GM18511 (cell line): ENCODE results near the gene SERPINA12.
"Not testable (repeated sequence)": the region's sequence is repeated elsewhere in the genome, so short reads cannot be mapped to it uniquely, and the experiment has no call there.

Experiments used
- ATAC-seq: cut with Tn5 transposase; IDR thresholded peaks from one replicate; pipeline ENCODE4 v1.9.1; 2021; ENCODE audit warnings: mild to moderate bottlenecking, moderate library complexity; ENCODE audit not compliant: unreplicated experiment

SERPINA12 gene

GRCh38 chr14:94494085-94494484 is 15.2 kb downstream of the SERPINA12 start:
- peak; percentile 89 for ATAC-seq

- ATAC-seq = no peak
Observed at GRCh38 chr14:94491511-94491910, 17.8 kb downstream of the SERPINA12 start.

- no peak for ATAC-seq
Observed at GRCh38 chr14:94489336-94489735, 19.9 kb downstream of the SERPINA12 start.

GRCh38 chr14:94486883-94487282 is 22.4 kb downstream of the SERPINA12 start:
- no peak for ATAC-seq

GRCh38 chr14:94485944-94486841 is 23.1 kb downstream of the SERPINA12 start:
- no peak for ATAC-seq

GRCh38 chr14:94484481-94484880 is 24.8 kb downstream of the SERPINA12 start:
- no peak for ATAC-seq

GRCh38 chr14:94483729-94484275 is 25.5 kb downstream of the SERPINA12 start:
- no peak for ATAC-seq

- peak; percentile 61 for ATAC-seq
Observed at GRCh38 chr14:94483071-94483451, 26.2 kb downstream of the SERPINA12 start.

- not testable (repeated sequence) for ATAC-seq
Observed at GRCh38 chr14:94482132-94483070, 26.9 kb downstream of the SERPINA12 start.

GRCh38 chr14:94481468-94482131 is 27.7 kb downstream of the SERPINA12 start:
- ATAC-seq = peak; percentile 62

GRCh38 chr14:94480809-94481208 is 28.5 kb downstream of the SERPINA12 start:
- no peak for ATAC-seq

GRCh38 chr14:94478420-94478819 is 30.8 kb downstream of the SERPINA12 start:
- no peak for ATAC-seq

GRCh38 chr14:94476023-94476422 is 33.2 kb downstream of the SERPINA12 start, which contains the start of gene SERPINA9:
SERPINA9 (minus strand) TSS chr14:94476197; CDS start chr14:94469840, 6,357 bp downstream.
- no peak for ATAC-seq

GRCh38 chr14:94474581-94475031 is 34.7 kb downstream of the SERPINA12 start:
- no peak for ATAC-seq

GRCh38 chr14:94473666-94474410 is 35.4 kb downstream of the SERPINA12 start:
- ATAC-seq = no peak

GRCh38 chr14:94472842-94473241 is 36.4 kb downstream of the SERPINA12 start:
- ATAC-seq = no peak

- no peak for ATAC-seq
Observed at GRCh38 chr14:94471045-94471444, 38.2 kb downstream of the SERPINA12 start.

GRCh38 chr14:94470311-94470710 is 39.0 kb downstream of the SERPINA12 start:
- no peak for ATAC-seq

GRCh38 chr14:94469261-94469660 is 40.0 kb downstream of the SERPINA12 start:
- no peak for ATAC-seq
